MM.1S (cell line): ENCODE results near the gene TVP23C.

Experiments
- DNase-seq: peaks from one replicate; pipeline ENCODE4 v3.0.0-alpha.2; 2015
- H2AFZ ChIP-seq: fragments of 300-600 bp; sonication (generic); 2 replicates; pipeline ENCODE4 v1.6.0; 2016; ENCODE audit warnings: antibody characterized with exemption, low read length
- H3F3A ChIP-seq: fragments of 300-600 bp; sonication (generic); 2 replicates; pipeline ENCODE4 v1.6.1; 2016; ENCODE audit warnings: mild to moderate bottlenecking, antibody characterized with exemption, low read length, moderate library complexity, mixed read lengths; ENCODE audit not compliant: insufficient read depth
- H3K27ac ChIP-seq: fragments of 300-600 bp; sonication (generic); 2 replicates; pipeline ENCODE4 v1.5.1; 2016; ENCODE audit warnings: mild to moderate bottlenecking, low read length
- H3K27me3 ChIP-seq: fragments of 300-600 bp; sonication (generic); replicated peaks from 2 replicates; pipeline ENCODE4 v1.6.0; 2016; ENCODE audit warnings: low read length; ENCODE audit not compliant: insufficient read depth
- H3K36me3 ChIP-seq: fragments of 300-600 bp; sonication (generic); replicated peaks from 2 replicates; pipeline ENCODE4 v1.6.1; 2016; ENCODE audit warnings: mild to moderate bottlenecking, low read length, mixed read lengths; ENCODE audit not compliant: insufficient read depth
- H3K4me1 ChIP-seq: fragments of 300-600 bp; sonication (generic); 2 replicates; pipeline ENCODE4 v1.6.1; 2016; ENCODE audit warnings: low read length, mixed read lengths
- H3K4me2 ChIP-seq: fragments of 300-600 bp; sonication (generic); 2 replicates; pipeline ENCODE4 v1.6.0; 2016; ENCODE audit warnings: low read depth, low read length
- H3K4me3 ChIP-seq: fragments of 300-600 bp; sonication (generic); 2 replicates; pipeline ENCODE4 v1.5.1; 2016; ENCODE audit warnings: low read length, mixed read lengths
- H3K79me2 ChIP-seq: fragments of 300-600 bp; sonication (generic); 2 replicates; pipeline ENCODE4 v1.6.1; 2016; ENCODE audit warnings: mixed run types, low read length, mixed read lengths
- H3K9ac ChIP-seq: fragments of 300-600 bp; sonication (generic); 2 replicates; pipeline ENCODE4 v1.6.1; 2016; ENCODE audit warnings: low read length, mixed read lengths
- H3K9me2 ChIP-seq: fragments of 300-600 bp; sonication (generic); replicated peaks from 2 replicates; pipeline ENCODE4 v1.6.1; 2016; ENCODE audit warnings: mild to moderate bottlenecking, low read length, mixed read lengths; ENCODE audit not compliant: insufficient read depth
- H3K9me3 ChIP-seq: fragments of 300-600 bp; sonication (generic); replicated peaks from 2 replicates; pipeline ENCODE4 v1.6.1; 2016; ENCODE audit warnings: mild to moderate bottlenecking, low read length, mixed read lengths; ENCODE audit not compliant: insufficient read depth
- H4K20me1 ChIP-seq: fragments of 300-600 bp; sonication (generic); 2 replicates; pipeline ENCODE4 v1.6.1; 2016; ENCODE audit warnings: mild to moderate bottlenecking, low read length, moderate library complexity, mixed read lengths; ENCODE audit not compliant: insufficient read depth
- CTCF ChIP-seq: fragments of 300-600 bp; sonication (generic); IDR thresholded peaks from 2 replicates; pipeline ENCODE4 v1.5.1; 2016; ENCODE audit warnings: antibody characterized with exemption, low read length, mixed read lengths
- EZH2 ChIP-seq: fragments of 300-600 bp; sonication (generic); optimal IDR thresholded peaks from 2 replicates; pipeline ENCODE3; 2017; ENCODE audit warnings: low read depth, mild to moderate bottlenecking, antibody characterized with exemption, low read length, mixed read lengths
- EZH2phosphoT487 ChIP-seq: fragments of 300-600 bp; sonication (generic); IDR thresholded peaks from 2 replicates; pipeline ENCODE4 v1.6.1; 2018; ENCODE audit warnings: antibody characterized with exemption, low read length

TVP23C gene

GRCh38 chr17:15466131-15466530, 97.2 kb downstream of the TVP23C start:
- no peaks in the 10 kb centered on the region for H3K9me3 ChIP-seq
- H3K27ac ChIP-seq = no peak overlapping the region
- TF ChIP-seq CTCF (no peak), EZH2phosphoT487 (no peak), EZH2 (no peak)
- DNase-seq = no peak
- no peaks in the 10 kb centered on the region for H3K36me3 ChIP-seq
- no peak overlapping the region for H3K4me2 ChIP-seq
- no peaks in the 10 kb centered on the region for H3K9me2 ChIP-seq
- no peaks in the 10 kb centered on the region for H3K79me2 ChIP-seq
- H3F3A ChIP-seq = no peaks in the 10 kb centered on the region
- H4K20me1 ChIP-seq = no peaks in the 10 kb centered on the region
- no peaks in the 10 kb centered on the region for H3K4me1 ChIP-seq
- no peak overlapping the region for H3K9ac ChIP-seq
- no peak overlapping the region for H3K4me3 ChIP-seq
- no peak overlapping the region for H2AFZ ChIP-seq
- H3K27me3 ChIP-seq = no peaks in the 10 kb centered on the region

- no peaks in the 10 kb centered on the region for H3K9me3 ChIP-seq
- no peaks in the 10 kb centered on the region for H3K27me3 ChIP-seq
- no peaks in the 10 kb centered on the region for H3K4me1 ChIP-seq
- no peaks in the 10 kb centered on the region for H3K79me2 ChIP-seq
- H3K9me2 ChIP-seq = no peaks in the 10 kb centered on the region
- no peaks in the 10 kb centered on the region for H3F3A ChIP-seq
- no peaks in the 10 kb centered on the region for H3K36me3 ChIP-seq
- no peak overlapping the region for H3K27ac ChIP-seq
- H3K4me3 ChIP-seq = no peak overlapping the region
- no peak overlapping the region for H3K9ac ChIP-seq
- no peak for DNase-seq
- H4K20me1 ChIP-seq = no peaks in the 10 kb centered on the region
- TF ChIP-seq CTCF (no peak), EZH2 (no peak), EZH2phosphoT487 (no peak)
- no peak overlapping the region for H3K4me2 ChIP-seq
- no peak overlapping the region for H2AFZ ChIP-seq
These were observed 98.1 kb downstream of the TVP23C start for GRCh38 chr17:15465045-15465701.

- no peak for DNase-seq
- Histone ChIP-seq H4K20me1 (no peaks in the 10 kb centered on the region), H3K4me1 (no peaks in the 10 kb centered on the region), H3K9ac (no peak overlapping the region), H3K36me3 (no peaks in the 10 kb centered on the region), H3K9me2 (no peaks in the 10 kb centered on the region), H3K27ac (no peak overlapping the region), H3K79me2 (no peaks in the 10 kb centered on the region), H3K4me2 (no peak overlapping the region), H3K27me3 (no peaks in the 10 kb centered on the region), H3K9me3 (no peaks in the 10 kb centered on the region), H3F3A (no peaks in the 10 kb centered on the region), H3K4me3 (no peak overlapping the region), H2AFZ (no peak overlapping the region)
- TF ChIP-seq CTCF = no peak
- no peak for TF ChIP-seq EZH2phosphoT487
- TF ChIP-seq EZH2 = no peak
These were observed 98.9 kb downstream of the TVP23C start for GRCh38 chr17:15464231-15464985.
